IMR-90 (cell line): ENCODE results near the gene CHN2.

Source experiments
- CHD1 ChIP-seq: IDR thresholded peaks from 2 replicates; pipeline ENCODE4 v1.6.1; 2012; ENCODE audit warnings: low read depth, low read length, improper control_type of control experiment
- FOS ChIP-seq: fragments of 150-350 bp; IDR thresholded peaks from 2 replicates; pipeline ENCODE4 v1.6.1; 2016; ENCODE audit warnings: low read depth, low read length
- MXI1 ChIP-seq: IDR thresholded peaks from 2 replicates; pipeline ENCODE4 v1.6.1; 2012; ENCODE audit warnings: low read depth, mild to moderate bottlenecking, low read length, moderate library complexity, borderline replicate concordance
- NFE2L2 ChIP-seq: fragments of 150-350 bp; IDR thresholded peaks from 2 replicates; pipeline ENCODE4 v1.6.1; 2016; ENCODE audit warnings: low read depth, mild to moderate bottlenecking, low read length
- POLR2A ChIP-seq: IDR thresholded peaks from 2 replicates; pipeline ENCODE4 v1.6.1; 2012; ENCODE audit warnings: mild to moderate bottlenecking, low read depth, low read length
- RAD21 ChIP-seq: IDR thresholded peaks from 2 replicates; pipeline ENCODE4 v1.6.1; 2012; ENCODE audit warnings: low read length, improper control_type of control experiment
- RFX5 ChIP-seq: IDR thresholded peaks from 2 replicates; pipeline ENCODE4 v1.8.0; 2012; ENCODE audit warnings: low read depth, mild to moderate bottlenecking, low read length, moderate library complexity
- TF ChIP-seq, protein P1 (sequence below): conservative IDR thresholded peaks from 2 replicates; pipeline ENCODE4 v1.5.1; 2012; ENCODE audit warnings: mild to moderate bottlenecking, low read depth, low read length, improper control_type of control experiment

DNA sequence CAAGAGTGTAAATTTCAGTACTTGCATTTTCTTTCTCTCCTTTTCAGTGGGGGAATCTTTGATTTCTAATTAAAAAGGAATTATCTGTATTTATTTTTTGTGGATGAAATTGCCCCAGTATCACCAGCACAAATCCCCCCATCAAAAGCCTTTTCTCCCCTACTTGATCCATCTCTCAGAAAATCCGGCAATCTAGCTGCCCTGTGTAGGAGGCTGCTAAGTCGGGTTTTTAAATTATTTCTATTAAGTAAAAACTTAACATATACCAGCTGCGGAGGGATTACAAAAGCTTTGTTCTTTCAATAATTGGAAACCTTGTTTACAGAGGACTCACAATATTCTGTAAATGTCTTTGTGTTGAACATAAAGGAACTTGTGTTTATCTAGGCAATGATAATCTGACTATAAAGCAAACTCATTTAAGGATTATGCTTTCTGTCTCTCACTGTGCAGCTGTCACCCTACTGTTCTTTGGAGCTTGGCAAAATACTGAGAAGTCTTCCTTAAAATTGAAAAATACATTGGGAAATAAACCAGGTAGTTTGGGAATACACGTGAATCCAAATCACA is 191.7 kb downstream of the CHN2 start:
- TF ChIP-seq, protein P1, sequence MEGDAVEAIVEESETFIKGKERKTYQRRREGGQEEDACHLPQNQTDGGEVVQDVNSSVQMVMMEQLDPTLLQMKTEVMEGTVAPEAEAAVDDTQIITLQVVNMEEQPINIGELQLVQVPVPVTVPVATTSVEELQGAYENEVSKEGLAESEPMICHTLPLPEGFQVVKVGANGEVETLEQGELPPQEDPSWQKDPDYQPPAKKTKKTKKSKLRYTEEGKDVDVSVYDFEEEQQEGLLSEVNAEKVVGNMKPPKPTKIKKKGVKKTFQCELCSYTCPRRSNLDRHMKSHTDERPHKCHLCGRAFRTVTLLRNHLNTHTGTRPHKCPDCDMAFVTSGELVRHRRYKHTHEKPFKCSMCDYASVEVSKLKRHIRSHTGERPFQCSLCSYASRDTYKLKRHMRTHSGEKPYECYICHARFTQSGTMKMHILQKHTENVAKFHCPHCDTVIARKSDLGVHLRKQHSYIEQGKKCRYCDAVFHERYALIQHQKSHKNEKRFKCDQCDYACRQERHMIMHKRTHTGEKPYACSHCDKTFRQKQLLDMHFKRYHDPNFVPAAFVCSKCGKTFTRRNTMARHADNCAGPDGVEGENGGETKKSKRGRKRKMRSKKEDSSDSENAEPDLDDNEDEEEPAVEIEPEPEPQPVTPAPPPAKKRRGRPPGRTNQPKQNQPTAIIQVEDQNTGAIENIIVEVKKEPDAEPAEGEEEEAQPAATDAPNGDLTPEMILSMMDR = no peak
- TF ChIP-seq POLR2A (no peak), RAD21 (no peak), FOS (no peak), RFX5 (no peak), NFE2L2 (no peak), CHD1 (no peak), MXI1 (no peak)
